Body of pancreas (tissue), 4 donors: ENCODE data around the gene KIFAP3.

Experiments
- CTCF ChIP-seq, 7 experiments: fragments of 450-650 bp in 4 of 7; fragments of 200-600 bp in 3 of 7; sonication (generic) in 3 of 7; IDR thresholded peaks; one replicate each; pipeline ENCODE4 v1.5.1; 2016 to 2019; ENCODE audit warnings: antibody characterized with exemption in 7 of 7
- POLR2A ChIP-seq, 3 donors: fragments of 450-650 bp; IDR thresholded peaks; one replicate each; pipeline ENCODE4 v1.6.1; 2016; ENCODE audit warnings: antibody characterized with exemption in 3 of 3, mild to moderate bottlenecking in 2 of 3

GRCh38 chr1:170085091-170085490 lies 10.6 kb upstream of the KIFAP3 start:
- TF ChIP-seq POLR2A (IDR thresholded peaks at IDR 0.05) (no peak), CTCF (IDR thresholded peaks at IDR 0.05) (no peak)
